Raji (cell line): ENCODE results near the gene LITAF.

Experiments
- POLR2A ChIP-seq: IDR thresholded peaks from 2 replicates; pipeline ENCODE4 v1.6.1; 2011; ENCODE audit warnings: low read depth, low read length, control low read depth; ENCODE audit not compliant: insufficient read depth

LITAF gene

DNA sequence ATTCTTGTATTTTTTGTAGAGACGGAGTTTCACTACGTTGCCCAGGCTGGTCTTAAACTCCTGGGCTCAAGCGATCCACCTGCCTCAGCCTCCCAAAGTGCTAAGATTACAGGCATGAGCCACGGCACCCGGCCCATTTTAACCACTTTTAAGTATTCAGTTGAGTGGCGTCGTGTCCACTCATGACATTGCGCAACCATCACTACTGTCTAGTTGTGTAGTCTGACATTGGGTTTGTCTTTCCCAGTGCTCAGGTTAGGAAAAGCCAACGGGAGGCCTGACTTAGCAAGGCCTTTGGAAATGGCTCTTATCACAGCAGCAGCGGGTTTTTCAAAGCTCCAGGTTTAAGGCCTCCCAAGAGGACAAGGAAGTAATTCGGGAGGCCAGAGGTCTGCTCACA, 58.7 kb downstream of the LITAF start:
- TF ChIP-seq POLR2A, result no peak

DNA sequence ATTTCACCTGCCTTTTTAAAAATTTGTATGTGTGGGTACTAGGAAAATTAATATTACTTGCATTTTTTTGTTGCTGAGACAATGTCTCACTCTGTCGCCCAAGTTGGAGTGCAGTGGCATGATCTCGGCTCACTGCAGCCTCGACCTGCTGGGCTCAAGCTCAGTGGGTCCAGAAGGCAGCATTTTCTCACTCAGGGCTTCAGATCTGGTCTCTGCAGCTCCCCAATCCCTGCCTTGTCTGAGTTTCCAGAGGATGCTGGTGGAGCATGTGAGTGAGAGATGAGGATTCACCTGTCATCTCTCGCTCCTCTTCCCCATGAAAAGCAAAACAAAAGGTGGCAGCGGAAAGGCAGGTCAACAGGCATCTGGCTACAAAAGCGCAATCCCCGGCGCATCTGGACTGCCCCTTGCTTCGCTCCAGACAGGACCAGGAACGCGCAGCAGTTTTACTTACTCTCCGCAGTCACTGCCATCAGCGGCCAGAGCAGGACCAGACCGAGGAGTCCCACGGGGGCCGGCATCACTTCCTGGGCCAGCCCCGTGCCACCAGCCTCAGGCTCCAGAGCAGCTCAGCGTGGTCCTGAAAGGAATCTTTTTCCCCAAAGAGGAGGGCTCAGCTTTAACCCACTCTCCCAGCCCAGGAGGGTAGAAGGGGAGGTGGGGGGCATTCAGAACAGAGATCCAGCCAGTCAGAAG, 59.9 kb downstream of the LITAF start:
- no peak for TF ChIP-seq POLR2A

DNA sequence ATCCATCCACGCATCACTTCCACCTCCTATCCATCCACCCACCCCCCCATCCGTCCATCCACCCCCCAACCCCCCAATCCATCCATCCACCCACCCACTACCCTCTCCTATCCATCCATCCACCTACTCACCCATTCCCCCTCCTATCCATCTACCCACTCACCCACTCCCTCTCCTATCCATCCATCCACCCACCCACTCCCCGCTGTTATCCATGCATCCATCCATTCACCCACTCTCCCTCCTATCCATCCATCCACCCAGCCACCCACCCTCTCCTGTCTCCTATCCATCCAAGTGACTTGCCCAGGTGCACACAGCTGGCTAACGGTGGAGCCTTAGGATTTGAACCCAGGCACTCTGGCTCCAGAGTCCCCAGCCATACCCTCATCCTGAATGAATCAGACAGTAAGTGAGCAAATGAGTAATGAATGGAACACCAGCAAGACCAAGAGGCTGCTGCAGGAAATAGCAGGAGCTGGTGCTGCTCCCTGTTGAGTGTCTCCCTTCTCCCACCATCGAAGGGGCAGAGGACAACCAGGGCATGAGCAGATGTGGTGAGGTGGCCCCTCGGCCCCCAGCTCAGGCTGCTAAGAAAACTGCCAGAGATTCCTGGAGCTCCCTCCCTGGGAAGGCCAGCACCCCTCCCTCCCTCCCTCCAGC, 62.5 kb downstream of the LITAF start:
- no peak for TF ChIP-seq POLR2A

DNA sequence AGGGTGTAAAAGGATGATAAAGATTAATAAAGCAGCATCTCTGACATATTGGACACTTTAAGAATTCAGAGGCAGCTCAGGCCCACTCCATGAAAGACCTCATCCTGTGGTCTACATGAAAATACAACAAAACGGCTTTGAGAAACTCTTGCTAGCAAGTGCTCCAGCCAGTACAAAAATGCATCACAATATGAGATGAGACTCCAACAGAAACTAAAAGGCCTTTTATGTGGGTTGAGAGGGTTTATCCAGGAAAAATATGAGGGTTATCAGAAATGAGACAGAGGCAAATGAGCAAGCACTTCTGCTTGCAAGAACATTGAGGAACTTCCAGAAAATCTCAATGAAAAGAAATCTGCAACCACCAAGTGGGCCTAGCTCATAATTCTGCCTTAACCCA, 65.7 kb downstream of the LITAF start:
- TF ChIP-seq POLR2A, result no peak

DNA sequence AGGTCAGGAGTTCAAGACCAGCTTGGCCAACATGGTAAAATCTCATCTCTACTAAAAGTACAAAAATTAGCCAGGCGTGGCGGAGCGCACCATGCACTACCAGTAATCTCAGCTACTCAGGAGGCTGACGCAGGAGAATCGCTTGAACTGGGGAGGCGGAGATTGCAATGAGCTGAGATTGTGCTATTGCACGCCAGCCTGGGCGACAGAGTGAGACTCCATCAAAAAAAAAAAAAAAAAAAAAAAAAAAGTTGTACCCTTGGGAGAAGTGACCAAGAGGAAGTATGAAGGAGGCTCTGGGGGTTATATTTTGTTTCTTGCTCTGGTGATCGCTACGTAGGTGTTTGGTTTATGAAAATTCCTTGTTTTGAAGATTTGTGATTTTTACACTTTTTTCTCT, 66.3 kb downstream of the LITAF start:
- no peak for TF ChIP-seq POLR2A

GRCh38 chr16:11517961-11518360, 68.8 kb downstream of the LITAF start:
- TF ChIP-seq POLR2A, result no peak

- no peak for TF ChIP-seq POLR2A
These were observed 70.9 kb downstream of the LITAF start for GRCh38 chr16:11515540-11516430.

GRCh38 chr16:11514283-11514682, 72.4 kb downstream of the LITAF start:
- TF ChIP-seq POLR2A, result no peak

DNA sequence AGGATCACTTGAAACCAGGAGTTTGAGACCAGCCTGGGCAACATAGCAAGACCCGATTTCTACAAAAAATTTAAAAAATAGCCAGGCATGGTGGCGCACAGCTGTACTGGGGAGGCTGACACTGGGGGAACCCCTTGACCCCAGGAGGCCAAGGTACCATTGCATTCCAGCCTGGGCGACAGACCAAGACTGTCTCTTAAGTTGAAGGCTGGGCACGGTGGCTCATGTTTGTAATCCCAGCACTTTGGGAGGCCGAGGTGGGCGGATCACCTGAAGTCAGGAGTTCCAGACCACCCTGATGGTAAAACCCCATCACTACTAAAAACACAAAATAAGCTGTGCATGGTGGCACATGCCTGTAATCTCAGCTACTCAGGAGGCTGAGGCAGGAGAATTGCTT, 74.9 kb downstream of the LITAF start:
- no peak for TF ChIP-seq POLR2A

GRCh38 chr16:11511328-11511727, 75.4 kb downstream of the LITAF start:
- no peak for TF ChIP-seq POLR2A

DNA sequence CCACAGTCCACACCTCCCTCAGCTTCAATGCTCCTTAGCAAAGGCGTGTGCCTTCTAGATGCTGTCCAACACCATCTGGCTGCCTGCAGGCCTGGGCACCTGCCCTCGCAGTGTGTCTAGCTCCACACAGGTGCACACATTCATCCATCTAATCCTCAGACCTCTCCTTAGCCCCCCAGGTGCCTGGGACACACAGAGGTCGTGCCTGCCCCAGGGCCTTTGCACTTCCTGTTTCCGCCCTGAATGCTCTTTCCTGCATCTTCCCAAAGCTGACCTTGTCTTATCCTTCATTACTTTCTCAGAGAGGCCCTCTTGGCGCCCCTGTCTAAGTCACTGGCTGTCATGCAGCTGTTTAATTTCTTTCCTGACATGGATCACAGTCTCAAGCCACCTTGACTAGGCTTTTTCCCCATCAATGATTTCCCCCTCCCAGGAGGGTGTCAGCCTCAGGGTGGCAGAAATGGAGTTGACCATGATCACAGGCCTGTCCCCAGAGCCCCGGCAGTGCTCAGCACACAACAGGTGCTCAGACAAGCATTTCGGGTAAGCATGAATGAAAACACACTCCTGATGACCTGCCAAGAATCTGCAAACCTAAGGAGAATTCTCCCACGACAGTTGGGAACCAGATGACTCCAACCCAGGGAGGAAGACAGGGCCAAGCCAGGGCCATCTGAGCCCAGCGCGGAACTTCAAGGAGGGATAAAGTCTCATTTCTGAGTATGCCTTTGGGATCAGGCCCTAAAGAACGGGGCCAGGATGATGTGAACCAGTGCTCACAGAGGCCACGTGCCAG, 76.3 kb downstream of the LITAF start:
- no peak for TF ChIP-seq POLR2A

- TF ChIP-seq POLR2A, result no peak
These were observed 78.7 kb downstream of the LITAF start for GRCh38 chr16:11507991-11508390.

GRCh38 chr16:11507350-11507749, 79.4 kb downstream of the LITAF start:
- no peak for TF ChIP-seq POLR2A

GRCh38 chr16:11506741-11507305, 79.9 kb downstream of the LITAF start:
- TF ChIP-seq POLR2A, result no peak

GRCh38 chr16:11503566-11503965, 83.2 kb downstream of the LITAF start:
- no peak for TF ChIP-seq POLR2A
